Left ventricle myocardium inferior (tissue), 1 donor: ENCODE measurements around the gene CENPU. TPM values are rescaled to one million over a fixed set of nuclear protein-coding genes. Genes with fewer than 3 reads are reported as not detected.

ENCODE experiments used
- DNase-seq: peaks from one replicate; pipeline ENCODE4 v3.0.0-alpha.2; 2020
- H3K27ac ChIP-seq: fragments of 200-600 bp; replicated peaks from 2 replicates; pipeline ENCODE4 v1.8.0; 2021
- H3K27me3 ChIP-seq: fragments of 200-600 bp; 2 replicates; pipeline ENCODE4 v1.8.0; 2021; ENCODE audit warnings: low read depth
- H3K36me3 ChIP-seq: fragments of 200-600 bp; 2 replicates; pipeline ENCODE4 v1.8.0; 2021
- H3K4me1 ChIP-seq: fragments of 200-600 bp; 2 replicates; pipeline ENCODE4 v1.8.0; 2021
- H3K4me3 ChIP-seq: fragments of 200-600 bp; 2 replicates; pipeline ENCODE4 v1.8.0; 2021; ENCODE audit warnings: mild to moderate bottlenecking, moderate library complexity
- H3K9me3 ChIP-seq: fragments of 200-600 bp; replicated peaks from 2 replicates; pipeline ENCODE4 v1.8.0; 2021
- intact Hi-C: fragments of 100-400 bp; cut with micrococcal nuclease; formaldehyde crosslinking; loops from one replicate; pipeline ENCODE4 v1.11.0; 2022
- total RNA-seq: library from RNA; stranded (reverse); fragmentation: NEBNext Ultra II Directional; extraction: Animal tissue kit (Norgen Biotek cat#: 25700); gene quantifications from one replicate; pipeline ENCODE4 v1.2.1, GENCODE V29; 2021
- TF ChIP-seq, protein P1 (sequence below): fragments of 200-600 bp; IDR thresholded peaks from 2 replicates; pipeline ENCODE4 v1.8.0; 2021; ENCODE audit warnings: antibody characterized with exemption, mild to moderate bottlenecking, borderline replicate concordance
- donor health status: DM: no; HTN: yes; CAD: no; lungs with severe emphysema.

The CENPU gene
- total RNA-seq, 1 donor from 2014 or later: 1.8 TPM

DNA sequence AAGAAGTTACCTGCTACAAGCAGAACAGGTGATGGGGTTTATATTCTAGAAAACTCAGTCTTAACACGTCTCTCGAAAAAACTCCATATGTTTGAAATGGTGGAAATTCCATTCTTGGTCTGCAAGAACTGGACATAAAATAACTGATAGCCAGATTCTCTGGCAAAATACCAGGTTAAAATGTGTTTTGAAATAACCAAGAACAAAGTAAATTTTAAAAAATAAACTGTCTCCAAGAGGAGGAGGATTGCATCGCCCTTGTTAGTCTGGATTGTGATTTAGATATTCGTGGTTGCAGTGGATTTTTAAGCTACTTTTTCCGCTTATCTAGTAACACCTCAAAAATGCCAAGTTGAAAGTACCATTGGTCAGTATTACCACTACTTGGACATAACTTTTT lies 40.8 kb downstream of the CENPU start:
- no peak overlapping the region for H3K4me3 ChIP-seq
- peaks cover 25% of the 10 kb centered on the region for H3K4me1 ChIP-seq
- DNase-seq: no peak
- H3K27me3 ChIP-seq: no peaks in the 10 kb centered on the region
- TF ChIP-seq, protein P1, sequence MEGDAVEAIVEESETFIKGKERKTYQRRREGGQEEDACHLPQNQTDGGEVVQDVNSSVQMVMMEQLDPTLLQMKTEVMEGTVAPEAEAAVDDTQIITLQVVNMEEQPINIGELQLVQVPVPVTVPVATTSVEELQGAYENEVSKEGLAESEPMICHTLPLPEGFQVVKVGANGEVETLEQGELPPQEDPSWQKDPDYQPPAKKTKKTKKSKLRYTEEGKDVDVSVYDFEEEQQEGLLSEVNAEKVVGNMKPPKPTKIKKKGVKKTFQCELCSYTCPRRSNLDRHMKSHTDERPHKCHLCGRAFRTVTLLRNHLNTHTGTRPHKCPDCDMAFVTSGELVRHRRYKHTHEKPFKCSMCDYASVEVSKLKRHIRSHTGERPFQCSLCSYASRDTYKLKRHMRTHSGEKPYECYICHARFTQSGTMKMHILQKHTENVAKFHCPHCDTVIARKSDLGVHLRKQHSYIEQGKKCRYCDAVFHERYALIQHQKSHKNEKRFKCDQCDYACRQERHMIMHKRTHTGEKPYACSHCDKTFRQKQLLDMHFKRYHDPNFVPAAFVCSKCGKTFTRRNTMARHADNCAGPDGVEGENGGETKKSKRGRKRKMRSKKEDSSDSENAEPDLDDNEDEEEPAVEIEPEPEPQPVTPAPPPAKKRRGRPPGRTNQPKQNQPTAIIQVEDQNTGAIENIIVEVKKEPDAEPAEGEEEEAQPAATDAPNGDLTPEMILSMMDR: no peak
- no peaks in the 10 kb centered on the region for H3K9me3 ChIP-seq
- intact Hi-C loops: no loop called here
- H3K36me3 ChIP-seq: peaks cover 25% of the 10 kb centered on the region
- H3K27ac ChIP-seq: no peak overlapping the region

DNA sequence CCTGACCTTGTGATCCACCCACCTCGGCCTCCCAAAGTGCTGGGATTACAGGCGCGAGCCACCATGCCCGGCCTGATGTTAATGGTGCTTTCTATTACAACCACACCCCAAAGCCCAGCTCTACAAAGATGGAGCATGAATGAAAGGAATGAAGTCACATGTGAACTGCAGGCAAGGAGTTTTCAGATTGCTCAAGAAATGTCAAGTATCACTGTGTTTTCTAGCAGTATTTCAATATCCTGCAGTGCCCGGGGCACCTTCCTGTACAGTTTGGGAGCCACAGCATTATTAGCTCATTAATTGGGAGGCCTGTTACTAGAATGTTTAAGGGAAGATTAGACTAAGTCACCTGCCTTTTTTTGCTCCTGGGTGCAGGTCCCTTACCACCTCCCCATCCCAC lies 44.2 kb downstream of the CENPU start:
- intact Hi-C loops: no loop called here
- TF ChIP-seq, protein P1: no peak
- Histone ChIP-seq H3K36me3 (peaks cover 31% of the 10 kb centered on the region), H3K4me1 (peaks cover 11% of the 10 kb centered on the region), H3K9me3 (no peaks in the 10 kb centered on the region), H3K27me3 (no peaks in the 10 kb centered on the region), H3K4me3 (no peak overlapping the region), H3K27ac (no peak overlapping the region)
- DNase-seq: no peak

DNA sequence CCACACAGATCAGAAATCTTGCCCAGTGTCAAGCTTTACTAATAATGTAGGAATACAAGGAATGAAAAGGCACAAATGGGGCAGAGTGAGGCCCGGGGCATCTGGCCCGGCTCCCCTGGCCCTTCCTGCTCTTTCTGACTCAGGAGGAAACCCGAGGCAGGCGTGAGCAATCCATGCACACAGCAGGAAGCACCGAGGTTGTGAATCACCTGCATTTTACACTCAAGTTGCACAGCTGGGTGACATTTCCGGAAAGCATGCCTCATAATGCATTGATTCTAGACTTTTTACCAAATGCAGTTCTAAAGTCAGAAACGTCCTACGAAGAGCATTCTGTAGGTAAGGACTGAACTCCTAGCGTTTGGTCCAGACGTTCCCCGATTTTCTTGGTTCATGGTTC lies 45.4 kb downstream of the CENPU start:
- TF ChIP-seq, protein P1: no peak
- peaks cover 25% of the 10 kb centered on the region for H3K36me3 ChIP-seq
- H3K27me3 ChIP-seq: no peaks in the 10 kb centered on the region
- H3K27ac ChIP-seq: no peak overlapping the region
- no peak for DNase-seq
- peaks cover 7% of the 10 kb centered on the region for H3K4me1 ChIP-seq
- intact Hi-C loops: no loop called here
- H3K9me3 ChIP-seq: no peaks in the 10 kb centered on the region
- no peak overlapping the region for H3K4me3 ChIP-seq

DNA sequence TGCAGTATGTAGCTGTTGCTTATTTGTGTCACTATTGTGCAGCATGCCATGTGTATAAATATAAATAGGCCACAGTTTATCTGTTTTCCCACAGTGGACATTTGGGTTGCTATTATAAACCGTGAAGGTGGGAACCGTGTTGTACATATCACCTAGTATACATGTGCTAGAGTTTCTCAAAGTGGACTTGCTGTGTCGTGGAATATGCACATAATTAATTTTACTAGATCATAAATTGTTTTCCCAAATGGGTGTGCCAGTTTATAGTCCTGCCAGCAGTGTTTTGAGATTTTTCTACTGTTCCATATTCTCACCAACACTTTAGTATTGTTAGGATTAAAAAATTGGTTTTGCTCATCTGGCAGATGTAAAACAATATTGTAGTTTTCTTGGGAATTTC lies 45.9 kb downstream of the CENPU start:
- intact Hi-C loops: no loop called here
- no peaks in the 10 kb centered on the region for H3K9me3 ChIP-seq
- no peak for DNase-seq
- H3K27me3 ChIP-seq: no peaks in the 10 kb centered on the region
- H3K4me3 ChIP-seq: no peak overlapping the region
- TF ChIP-seq, protein P1: no peak
- H3K36me3 ChIP-seq: peaks cover 27% of the 10 kb centered on the region
- H3K4me1 ChIP-seq: peaks cover 7% of the 10 kb centered on the region
- H3K27ac ChIP-seq: no peak overlapping the region

DNA sequence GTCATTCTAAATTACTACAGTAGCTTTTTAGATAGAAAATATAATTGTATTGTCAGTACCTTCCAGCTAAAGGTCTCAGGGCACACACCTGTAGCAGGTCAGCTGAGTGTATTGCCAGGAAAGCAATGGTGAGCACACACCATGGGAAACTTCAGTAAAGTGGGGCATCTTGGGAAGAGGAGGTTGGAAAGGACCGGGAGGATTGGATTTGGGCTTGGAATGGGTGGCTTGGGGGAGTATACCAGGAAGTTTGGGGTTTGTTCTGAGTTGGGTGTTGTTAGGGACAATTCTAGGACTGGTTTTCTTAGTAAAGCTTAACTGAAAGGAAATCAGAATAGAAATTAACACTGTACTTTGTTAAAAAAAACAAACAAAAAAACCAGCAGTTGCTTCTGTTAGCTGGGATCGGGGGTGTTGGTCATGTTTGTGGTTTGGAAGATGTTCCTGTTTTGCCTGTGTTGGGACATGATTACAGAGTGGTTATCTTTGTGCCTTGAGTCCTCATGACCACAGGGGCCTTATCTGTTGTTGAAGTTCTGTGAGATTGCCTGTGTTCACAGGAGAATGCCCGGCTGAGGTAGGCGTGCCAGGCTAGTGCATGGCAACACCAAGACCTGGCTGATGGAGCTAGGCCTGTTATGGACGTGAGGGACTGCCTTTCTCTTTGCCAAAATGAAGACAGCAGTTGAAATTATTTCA lies 49.3 kb downstream of the CENPU start:
- Histone ChIP-seq H3K36me3 (peaks cover 21% of the 10 kb centered on the region), H3K9me3 (no peaks in the 10 kb centered on the region), H3K27ac (no peak overlapping the region), H3K27me3 (no peaks in the 10 kb centered on the region), H3K4me3 (no peak overlapping the region), H3K4me1 (peaks cover 12% of the 10 kb centered on the region)
- intact Hi-C loops: no loop called here
- TF ChIP-seq, protein P1: no peak
- DNase-seq: no peak
